IPS-18c (cell line): Measurements from ENCODE around the gene PARP11.

Experiments
- H3K4me3 ChIP-seq: 2 replicates; pipeline ENCODE4 v1.7.0; 2013; ENCODE audit warnings: low read depth, mild to moderate bottlenecking, low read length, moderate library complexity; ENCODE audit not compliant: insufficient read depth
- H3K9me3 ChIP-seq: one replicate; pipeline ENCODE4 v1.6.1; 2013; ENCODE audit warnings: mild to moderate bottlenecking, low read length, moderate library complexity; ENCODE audit not compliant: control insufficient read depth, insufficient read depth

The PARP11 gene

DNA sequence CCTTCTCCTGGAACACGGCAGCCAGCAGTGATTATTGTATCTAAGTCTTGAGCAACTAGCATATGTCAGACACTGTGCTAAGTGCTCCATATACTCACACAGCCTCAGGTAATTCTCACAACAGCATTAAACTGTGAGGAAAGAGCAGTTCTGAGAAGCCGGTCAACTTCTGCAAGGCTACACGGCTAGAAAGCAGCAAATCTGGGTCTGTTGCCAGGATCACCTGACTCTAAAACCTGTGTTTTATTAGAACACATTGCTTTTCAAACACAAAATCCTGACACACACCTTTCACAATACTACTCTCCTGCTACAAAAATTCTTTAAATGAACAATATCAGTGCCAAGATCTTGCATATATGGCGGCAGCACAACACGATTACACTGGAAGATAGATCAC, 70.5 kb downstream of the PARP11 start:
- Histone ChIP-seq H3K9me3 (no peaks in the 10 kb centered on the region), H3K4me3 (no peak overlapping the region)

DNA sequence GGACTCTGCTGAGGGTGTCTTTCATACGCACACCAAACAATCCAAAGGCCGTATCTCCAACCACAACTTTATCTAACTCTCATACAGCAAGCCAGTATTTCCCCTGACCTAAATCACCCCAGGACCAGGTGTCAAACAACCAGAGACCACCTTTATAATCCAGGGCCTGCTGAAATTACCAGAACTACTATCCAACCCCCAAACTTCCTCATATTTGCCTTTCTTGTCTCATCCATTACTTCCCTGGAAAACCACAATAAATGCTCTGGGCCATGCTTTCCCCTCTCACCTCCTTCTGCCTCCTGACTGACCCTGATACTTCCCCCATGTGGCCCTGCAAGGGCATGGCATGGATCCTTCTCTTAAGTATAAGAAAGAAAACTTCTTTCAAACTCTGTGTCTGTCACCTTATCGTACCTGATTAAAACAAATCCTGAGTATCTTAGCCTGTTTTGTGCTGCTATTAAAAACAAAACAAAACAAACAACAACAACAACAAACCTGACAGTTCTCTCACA, 75.6 kb downstream of the PARP11 start:
- Histone ChIP-seq H3K4me3 (no peak overlapping the region), H3K9me3 (no peaks in the 10 kb centered on the region)

DNA sequence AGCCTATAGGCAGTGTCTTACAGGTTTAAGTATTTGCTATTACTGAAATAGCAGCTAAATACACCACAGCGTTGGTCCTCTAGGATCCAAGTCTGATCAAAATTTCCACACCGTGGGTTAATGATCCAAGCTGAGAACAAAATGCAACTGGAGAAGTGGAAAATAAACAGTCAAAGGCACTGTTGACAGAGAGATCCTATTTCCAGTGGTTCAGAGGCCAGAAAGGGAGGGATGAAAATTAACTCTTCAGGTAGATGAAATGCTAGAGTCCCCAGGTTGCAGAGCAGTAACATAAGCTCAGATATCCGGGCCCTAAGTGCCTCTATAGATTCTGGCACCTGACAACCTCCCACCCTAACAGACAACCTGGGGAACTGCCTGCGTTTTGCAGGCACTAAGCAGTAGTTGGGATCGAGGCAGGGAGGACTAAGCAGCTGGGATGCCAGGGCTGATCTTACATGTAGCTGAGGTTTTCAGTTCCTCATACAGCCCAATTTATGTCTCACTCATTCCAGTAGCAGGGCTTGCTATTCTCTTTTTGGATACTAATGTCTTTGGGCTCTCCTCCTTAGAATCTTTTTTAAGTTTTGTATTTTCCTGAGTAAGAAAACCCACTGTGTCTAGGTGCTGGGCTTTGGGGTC, 77.6 kb downstream of the PARP11 start:
- H3K9me3 ChIP-seq, result no peaks in the 10 kb centered on the region
- H3K4me3 ChIP-seq, result no peak overlapping the region

DNA sequence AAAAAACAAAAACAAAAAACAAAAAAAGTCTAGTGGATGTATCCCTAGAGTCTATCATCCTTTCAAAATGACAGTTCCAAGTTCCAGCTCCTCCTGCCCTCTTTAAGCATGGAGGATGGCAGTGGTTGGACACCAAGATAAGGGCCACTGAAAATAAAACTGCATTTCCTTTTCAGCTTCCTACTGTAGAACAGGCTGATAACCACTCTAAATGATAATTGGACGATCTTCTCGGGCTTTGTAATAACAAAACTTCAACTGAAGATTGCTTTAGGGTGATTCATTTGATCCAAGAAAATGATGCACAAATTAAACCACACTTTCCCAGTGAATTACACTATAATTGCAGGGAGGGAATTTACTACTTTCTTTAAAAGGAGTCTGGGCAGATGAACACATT, 78.1 kb downstream of the PARP11 start:
- no peaks in the 10 kb centered on the region for H3K9me3 ChIP-seq
- no peak overlapping the region for H3K4me3 ChIP-seq

DNA sequence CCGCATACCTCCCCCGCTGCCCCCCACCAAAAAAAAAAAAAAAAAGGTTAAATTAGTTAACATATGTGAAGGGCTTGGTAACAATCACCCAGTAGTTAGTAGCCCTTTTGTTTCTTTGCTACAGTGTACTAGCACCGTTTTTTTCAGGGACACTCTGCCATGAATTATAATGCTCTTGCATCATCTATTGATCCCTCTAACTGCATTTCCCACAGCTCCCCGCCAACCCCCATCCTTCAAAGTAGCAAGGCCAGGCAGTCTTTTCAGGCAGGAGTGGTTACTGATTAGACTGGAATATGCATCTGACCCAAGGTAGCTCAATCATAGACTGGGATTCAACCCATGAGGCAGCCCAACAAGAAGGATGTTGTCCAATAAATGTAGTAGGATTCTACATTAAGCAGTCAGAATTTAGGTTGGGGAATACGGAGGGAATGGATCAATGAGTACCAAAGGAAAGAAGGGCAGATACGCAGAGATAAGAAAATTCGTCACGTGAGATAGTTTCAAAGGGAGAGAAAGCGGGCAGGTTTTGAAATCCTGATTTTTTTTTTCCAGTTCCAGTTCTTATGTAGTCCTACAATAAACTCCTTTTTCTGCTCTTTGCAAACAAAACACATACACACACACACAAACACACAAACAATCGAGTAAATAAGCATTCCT, 80.4 kb downstream of the PARP11 start:
- H3K4me3 ChIP-seq, result no peak overlapping the region
- H3K9me3 ChIP-seq, result no peaks in the 10 kb centered on the region

DNA sequence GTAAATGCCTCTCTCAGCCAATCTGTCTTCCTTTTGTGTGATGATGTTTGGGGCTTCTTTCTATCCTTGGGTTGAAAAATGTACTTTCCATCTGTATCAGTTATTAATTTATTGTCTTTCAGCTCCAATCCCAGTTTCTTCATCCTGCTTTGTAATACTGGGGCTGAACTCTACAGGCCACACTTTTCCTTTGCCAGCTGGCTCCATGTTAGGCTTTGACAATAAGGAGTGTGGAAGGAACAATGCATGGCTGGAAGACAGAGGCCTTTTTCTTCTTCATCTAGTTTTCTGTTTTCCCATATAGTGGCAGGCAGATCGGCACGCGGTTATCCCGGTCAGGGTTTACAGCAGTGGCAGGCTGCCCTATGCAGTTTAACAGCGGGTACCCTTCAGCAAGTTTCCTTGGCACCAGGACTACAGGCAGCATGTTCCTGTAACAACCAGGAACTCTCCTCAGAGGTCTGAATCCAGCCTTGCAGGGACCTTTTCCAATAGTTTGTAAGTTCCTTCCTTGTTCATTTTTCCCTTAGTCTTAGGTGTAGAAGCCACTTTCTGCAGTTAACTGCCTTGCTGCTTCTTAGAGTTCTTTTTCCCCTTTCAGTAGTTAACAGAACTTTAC, 81.8 kb downstream of the PARP11 start:
- no peak overlapping the region for H3K4me3 ChIP-seq
- H3K9me3 ChIP-seq, result no peaks in the 10 kb centered on the region

DNA sequence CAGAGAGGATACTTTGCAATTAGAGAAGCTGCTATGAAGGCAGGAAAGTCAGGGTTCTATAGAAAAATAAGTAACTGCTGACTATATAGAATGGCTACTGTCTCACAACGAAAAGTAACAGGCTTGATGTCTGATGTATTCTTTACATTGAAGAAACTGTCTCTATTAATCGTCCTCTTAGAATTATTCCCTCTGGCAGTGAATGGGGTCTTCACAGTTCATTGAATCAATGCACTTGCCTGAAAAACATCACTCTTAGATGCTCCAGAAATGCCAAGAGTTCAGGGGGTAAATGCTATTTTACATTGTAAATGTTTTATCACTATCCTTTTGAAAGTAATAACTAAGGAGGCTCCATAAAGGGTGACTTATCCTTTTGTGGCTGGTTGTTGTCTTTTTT, 82.6 kb downstream of the PARP11 start:
- H3K4me3 ChIP-seq, result no peak overlapping the region
- H3K9me3 ChIP-seq, result no peaks in the 10 kb centered on the region

DNA sequence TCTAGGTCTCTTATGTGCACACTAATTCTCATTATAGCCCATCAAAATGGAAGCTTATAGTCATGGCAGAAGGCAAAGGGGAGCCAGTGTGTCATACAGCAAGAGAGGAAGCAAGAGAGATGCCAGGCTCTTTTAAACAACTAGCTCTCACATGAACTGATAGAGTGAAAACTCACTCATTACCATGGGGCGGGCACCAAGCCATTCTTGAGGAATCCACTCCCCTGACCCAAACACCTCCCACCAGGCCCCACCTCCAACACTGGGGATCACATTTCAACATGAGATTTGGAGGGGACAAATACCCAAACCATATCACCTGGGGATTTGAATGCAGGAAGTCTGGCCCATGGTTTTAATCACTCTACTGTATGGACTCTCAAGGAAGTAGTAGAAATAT, 83.4 kb downstream of the PARP11 start:
- no peaks in the 10 kb centered on the region for H3K9me3 ChIP-seq

DNA sequence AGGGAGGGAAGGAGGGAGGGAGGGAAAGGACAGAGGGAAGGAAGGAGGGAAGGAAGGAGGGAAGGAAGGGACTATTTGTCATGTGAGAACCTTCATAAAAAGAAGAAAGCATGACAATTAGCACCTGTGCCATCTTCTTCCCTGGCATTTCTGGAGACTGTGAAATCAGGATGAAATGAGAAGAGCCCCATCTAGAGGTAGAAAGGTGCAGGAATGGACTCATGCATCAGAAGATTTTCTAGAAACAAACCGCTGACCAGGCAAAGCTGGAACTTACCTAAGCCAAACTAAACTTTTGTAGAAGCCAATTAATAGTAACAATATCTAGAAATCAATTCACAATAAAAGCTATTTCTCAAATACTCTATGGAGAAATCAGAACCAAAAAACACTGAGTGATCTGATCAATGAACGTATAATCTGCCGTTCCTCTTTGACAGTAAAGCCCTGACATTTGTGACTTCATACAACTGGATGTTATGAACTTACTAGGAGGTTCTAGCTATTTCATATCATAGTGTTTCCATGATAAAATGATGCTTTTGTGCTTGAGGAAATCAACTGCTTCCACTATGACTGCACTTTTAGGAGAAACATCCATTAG, 95.9 kb downstream of the PARP11 start:
- Histone ChIP-seq H3K4me3 (no peak overlapping the region), H3K9me3 (no peaks in the 10 kb centered on the region)

More for the DNA sequence above, 83.4 kb downstream of the PARP11 start:
- no peak overlapping the region for H3K4me3 ChIP-seq

DNA sequence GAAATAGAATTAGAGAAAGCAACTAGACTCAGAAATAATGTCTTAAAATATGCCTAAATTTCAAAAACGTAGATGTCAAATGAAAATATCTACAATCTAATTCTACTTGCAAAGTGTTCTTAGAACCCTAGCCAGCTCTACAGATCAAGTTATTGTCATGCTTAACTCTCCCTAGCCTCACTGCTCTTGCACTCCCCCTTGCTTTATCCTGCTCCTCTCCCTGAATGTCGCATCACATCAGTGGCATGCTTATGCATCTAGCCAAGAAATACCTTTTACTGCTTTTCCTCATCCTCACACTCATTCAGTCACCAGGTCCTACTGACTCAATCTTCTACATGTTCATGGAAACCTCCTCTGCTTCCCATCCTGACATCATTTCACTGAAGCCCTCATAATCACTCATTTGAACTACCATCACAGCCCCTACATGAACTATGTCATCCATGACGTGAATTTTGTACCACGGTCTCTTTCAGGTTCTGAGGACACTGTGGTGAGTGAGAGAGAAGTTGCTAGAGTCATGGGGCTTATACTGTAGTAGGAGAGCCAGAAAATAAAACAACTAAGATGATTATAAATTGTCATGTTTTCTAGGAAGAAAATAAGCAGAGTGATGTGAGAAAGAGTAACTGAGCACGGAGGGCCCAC, 97.7 kb downstream of the PARP11 start:
- H3K4me3 ChIP-seq, result no peak overlapping the region
- H3K9me3 ChIP-seq, result no peaks in the 10 kb centered on the region

DNA sequence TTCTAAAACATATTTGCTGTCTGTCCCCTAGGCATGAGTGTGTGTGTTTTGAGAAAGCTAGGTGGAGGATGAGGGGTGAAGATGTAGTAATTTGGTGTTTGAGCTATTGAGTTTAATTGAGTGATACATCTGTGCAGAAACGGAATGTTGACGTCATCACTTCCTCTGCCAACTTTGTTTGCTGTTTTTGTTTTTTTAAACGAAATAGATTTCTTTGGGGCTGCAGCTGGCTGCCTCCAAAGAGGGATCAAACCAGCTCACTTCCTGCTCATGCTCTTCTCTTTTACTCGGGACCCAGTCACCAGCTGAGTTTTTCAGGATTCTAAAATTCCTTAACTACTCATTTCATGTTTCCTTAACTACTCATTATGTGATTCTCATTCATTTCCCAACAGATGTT, 100.8 kb downstream of the PARP11 start:
- no peaks in the 10 kb centered on the region for H3K9me3 ChIP-seq
- H3K4me3 ChIP-seq, result no peak overlapping the region

DNA sequence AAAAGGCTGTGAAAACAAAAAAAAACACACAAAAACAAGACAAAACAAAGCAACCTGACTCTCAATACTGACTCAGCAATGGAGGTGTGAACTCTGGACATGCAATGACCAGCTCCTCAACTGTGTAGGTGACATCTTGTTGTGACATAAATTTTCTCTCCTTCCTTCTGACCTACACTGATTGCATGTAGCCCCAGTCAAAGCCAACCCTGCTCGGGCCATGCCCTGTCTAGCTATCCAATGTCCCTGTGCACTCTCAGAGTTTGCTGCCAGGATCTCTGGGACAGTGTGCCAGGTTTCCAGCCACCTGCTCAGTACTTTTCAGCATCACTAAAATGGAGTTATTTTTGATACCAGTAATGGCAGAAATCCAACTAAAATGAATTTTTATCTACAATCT, 101.3 kb downstream of the PARP11 start:
- Histone ChIP-seq H3K4me3 (no peak overlapping the region), H3K9me3 (no peaks in the 10 kb centered on the region)

DNA sequence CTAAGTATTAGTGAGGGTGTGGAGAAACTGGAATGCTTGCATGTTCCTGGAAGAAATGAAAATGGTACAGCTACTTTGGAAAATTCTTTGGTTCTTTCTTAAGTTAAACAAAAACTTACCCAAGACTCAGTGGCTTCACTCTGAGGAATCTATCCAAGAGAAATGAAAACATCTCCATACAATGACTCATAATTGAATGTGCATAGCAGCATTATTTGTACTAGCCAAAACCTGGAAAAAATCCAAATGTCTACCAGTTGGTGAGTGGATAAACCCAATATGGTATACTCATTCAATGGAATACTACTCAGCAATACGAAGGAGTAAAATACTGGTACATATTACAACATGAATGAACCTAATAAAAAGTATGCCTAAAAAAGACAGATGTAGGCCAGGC, 102.3 kb downstream of the PARP11 start:
- Histone ChIP-seq H3K9me3 (no peaks in the 10 kb centered on the region), H3K4me3 (no peak overlapping the region)

DNA sequence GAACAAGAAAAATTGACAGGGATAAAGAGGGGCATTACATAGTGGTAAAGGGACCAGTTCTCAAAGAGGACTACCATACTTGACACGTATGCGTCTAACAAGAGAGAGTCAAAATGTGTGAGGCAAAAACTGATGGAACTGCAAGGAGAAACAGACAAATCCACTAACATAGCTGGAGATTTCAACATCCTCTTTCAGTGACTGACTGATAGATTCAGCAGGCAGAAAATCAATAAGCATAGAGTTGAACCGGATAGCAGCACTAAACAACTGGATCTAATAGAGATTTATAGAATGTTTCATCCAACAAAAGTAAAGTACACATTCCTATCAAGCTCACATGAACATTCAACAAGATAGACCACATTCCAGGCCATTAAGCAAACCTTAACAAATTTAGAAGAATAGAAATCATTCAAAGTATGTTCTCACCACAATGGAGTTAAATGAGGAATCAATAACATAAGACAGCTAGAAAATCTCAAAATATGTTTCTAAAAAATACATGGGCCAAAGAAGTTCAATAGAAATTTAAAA, 104.2 kb downstream of the PARP11 start:
- Histone ChIP-seq H3K4me3 (no peak overlapping the region), H3K9me3 (no peaks in the 10 kb centered on the region)

DNA sequence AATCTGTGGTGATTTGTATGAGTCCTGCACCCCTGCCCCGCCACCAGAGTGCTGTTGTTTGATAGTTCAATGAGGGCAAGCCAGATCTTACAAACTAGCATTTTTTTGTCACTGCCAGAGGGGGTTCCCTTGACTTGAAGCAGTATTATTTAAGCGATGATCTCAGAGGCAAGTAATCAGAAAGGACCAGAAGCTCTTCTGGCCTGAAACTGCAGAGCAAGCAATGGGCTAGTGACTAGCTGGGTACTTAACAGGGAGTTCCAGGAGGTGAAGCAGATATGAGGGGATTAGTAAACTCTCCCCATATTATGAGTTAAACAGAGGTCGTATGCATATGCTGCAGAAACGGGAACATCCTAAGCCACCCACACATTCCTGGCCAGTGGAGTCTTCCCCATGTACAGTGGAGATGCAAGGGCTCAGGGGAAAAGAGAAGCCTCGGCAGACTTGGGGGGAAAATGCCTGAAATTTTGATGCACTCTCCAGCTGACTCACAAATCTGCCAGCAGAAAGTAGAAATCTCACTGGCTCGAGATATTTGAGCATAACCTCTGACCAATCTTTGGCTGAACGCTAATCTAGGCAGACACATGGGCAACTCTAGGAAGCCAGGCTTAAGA, 112.0 kb downstream of the PARP11 start:
- H3K9me3 ChIP-seq, result no peaks in the 10 kb centered on the region
- no peak overlapping the region for H3K4me3 ChIP-seq

DNA sequence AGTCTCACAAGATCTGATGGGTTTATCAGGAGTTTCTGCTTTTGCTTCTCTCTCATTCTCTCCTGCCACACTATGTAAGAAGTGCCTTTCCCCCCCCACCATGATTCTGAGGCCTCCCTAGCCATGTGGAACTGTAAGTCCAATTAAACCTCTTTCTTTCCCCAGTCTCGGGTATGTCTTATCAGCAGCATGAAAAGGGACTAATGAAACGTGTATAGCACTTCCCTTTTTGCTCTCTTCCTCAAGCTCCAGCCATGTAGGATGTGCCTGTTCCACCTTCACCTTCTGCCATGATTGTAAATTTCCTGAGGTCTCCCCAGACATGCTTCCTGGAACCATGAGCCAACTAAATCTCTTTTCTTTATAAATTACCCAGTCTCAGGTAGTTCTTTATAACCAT, 113.3 kb downstream of the PARP11 start:
- no peaks in the 10 kb centered on the region for H3K9me3 ChIP-seq
- H3K4me3 ChIP-seq, result no peak overlapping the region
